OCI-LY1 (cell line): ENCODE results near the gene ETFDH.
"Not testable (repeated sequence)": the region's sequence is repeated elsewhere in the genome, so short reads cannot be mapped to it uniquely, and the experiment has no call there.

Experiments used
- H2AFZ ChIP-seq: fragments of 200-600 bp; sonication (generic), shearing (Covaris generic); 2 replicates; pipeline ENCODE4 v1.6.0; 2014; ENCODE audit warnings: antibody characterized with exemption, mild to moderate bottlenecking, low read length
- H3F3A ChIP-seq: fragments of 200-600 bp; sonication (generic), shearing (Covaris generic); 2 replicates; pipeline ENCODE4 v1.6.0; 2014; ENCODE audit warnings: mild to moderate bottlenecking, antibody characterized with exemption, low read length, moderate library complexity; ENCODE audit not compliant: insufficient read depth
- H3K27ac ChIP-seq: fragments of 200-600 bp; sonication (generic); 2 replicates; pipeline ENCODE4 v1.5.1; 2014; ENCODE audit warnings: low read length, mixed run types, mild to moderate bottlenecking, low read depth; ENCODE audit not compliant: poor library complexity, severe bottlenecking
- H3K27me3 ChIP-seq: fragments of 200-600 bp; sonication (generic); 2 replicates; pipeline ENCODE4 v1.6.0; 2014; ENCODE audit warnings: antibody characterized with exemption, mild to moderate bottlenecking, low read length, moderate library complexity; ENCODE audit not compliant: insufficient read depth
- H3K36me3 ChIP-seq: fragments of 200-600 bp; sonication (generic); 2 replicates; pipeline ENCODE4 v1.6.1; 2014; ENCODE audit warnings: mild to moderate bottlenecking, antibody characterized with exemption, low read length, moderate library complexity, mixed read lengths; ENCODE audit not compliant: insufficient read depth
- H3K4me1 ChIP-seq: fragments of 200-600 bp; sonication (generic); 2 replicates; pipeline ENCODE4 v1.5.1; 2014; ENCODE audit warnings: mild to moderate bottlenecking, low read length, moderate library complexity; ENCODE audit not compliant: insufficient read depth, severe bottlenecking
- H3K4me2 ChIP-seq: fragments of 200-600 bp; sonication (generic), shearing (Covaris generic); 2 replicates; pipeline ENCODE4 v1.6.1; 2014; ENCODE audit warnings: low read length
- H3K4me3 ChIP-seq: fragments of 200-600 bp; sonication (generic); 2 replicates; pipeline ENCODE4 v1.5.1; 2014; ENCODE audit warnings: low read length, low read depth, mild to moderate bottlenecking, mixed read lengths; ENCODE audit not compliant: poor library complexity, severe bottlenecking
- H3K79me2 ChIP-seq: fragments of 200-600 bp; shearing (Covaris generic); 2 replicates; pipeline ENCODE4 v1.6.1; 2016; ENCODE audit warnings: mixed run types, low read length, mixed read lengths; ENCODE audit not compliant: insufficient read depth
- H3K9ac ChIP-seq: fragments of 200-600 bp; sonication (generic), shearing (Covaris generic); 2 replicates; pipeline ENCODE4 v1.6.1; 2014; ENCODE audit warnings: mild to moderate bottlenecking, low read length, mixed read lengths
- H3K9me2 ChIP-seq: fragments of 200-600 bp; sonication (generic), shearing (Covaris generic); 2 replicates; pipeline ENCODE4 v1.6.1; 2014; ENCODE audit warnings: low read depth, mild to moderate bottlenecking, low read length, mixed read lengths
- H3K9me3 ChIP-seq: fragments of 200-600 bp; shearing (Covaris generic); 2 replicates; pipeline ENCODE4 v1.6.1; 2014; ENCODE audit warnings: low read length, mixed read lengths
- H4K20me1 ChIP-seq: fragments of 200-600 bp; sonication (generic), shearing (Covaris generic); 2 replicates; pipeline ENCODE4 v1.6.0; 2016; ENCODE audit warnings: mild to moderate bottlenecking, low read length; ENCODE audit not compliant: insufficient read depth
- CTCF ChIP-seq: fragments of 200-600 bp; sonication (generic), shearing (Covaris generic); IDR thresholded peaks from 2 replicates; pipeline ENCODE4 v1.5.1; 2017; ENCODE audit warnings: mild to moderate bottlenecking, antibody characterized with exemption, low read length, moderate library complexity, mixed read lengths
- EZH2 ChIP-seq: fragments of 200-600 bp; sonication (generic), shearing (Covaris generic); IDR thresholded peaks from 2 replicates; pipeline ENCODE4 v1.8.0; 2017; ENCODE audit warnings: borderline replicate concordance, mixed run types, mild to moderate bottlenecking, antibody characterized with exemption, low read length, moderate library complexity, mixed read lengths

Gene ETFDH

GRCh38 chr4:158754385-158755180 lies 82.5 kb downstream of the ETFDH start:
- Histone ChIP-seq H3K9me3 (no peaks in the 10 kb centered on the region), H3K9ac (no peak overlapping the region), H3K79me2 (no peaks in the 10 kb centered on the region), H3K9me2 (no peaks in the 10 kb centered on the region), H3K27ac (no peak overlapping the region), H3K4me3 (no peak overlapping the region), H3K27me3 (peaks cover 2% of the 10 kb centered on the region; the same call in 1 of the 2 replicates), H4K20me1 (no peaks in the 10 kb centered on the region), H3K4me2 (no peak overlapping the region), H3K4me1 (no peaks in the 10 kb centered on the region), H3K36me3 (no peaks in the 10 kb centered on the region), H3F3A (no peaks in the 10 kb centered on the region), H2AFZ (no peak overlapping the region)
- TF ChIP-seq CTCF: no peak
- TF ChIP-seq EZH2: no peak

- H3K4me3 ChIP-seq, H3K9me3 ChIP-seq, H3K27ac ChIP-seq, H3K36me3 ChIP-seq, H3K9me2 ChIP-seq, H3K4me2 ChIP-seq, H3K9ac ChIP-seq, H3F3A ChIP-seq, H3K79me2 ChIP-seq, H2AFZ ChIP-seq, H4K20me1 ChIP-seq, H3K4me1 ChIP-seq, H3K27me3 ChIP-seq: not testable (repeated sequence)
These were observed 83.7 kb downstream of the ETFDH start for GRCh38 chr4:158755819-158756218.

- Histone ChIP-seq H3K27ac (no peak overlapping the region), H3K9me3 (no peaks in the 10 kb centered on the region), H3K4me2 (no peak overlapping the region), H3F3A (no peaks in the 10 kb centered on the region), H3K79me2 (no peaks in the 10 kb centered on the region), H3K36me3 (no peaks in the 10 kb centered on the region), H3K4me3 (no peak overlapping the region), H4K20me1 (no peaks in the 10 kb centered on the region), H3K9ac (no peak overlapping the region), H3K27me3 (peaks cover 2% of the 10 kb centered on the region; the same call in 1 of the 2 replicates), H2AFZ (no peak overlapping the region), H3K9me2 (no peaks in the 10 kb centered on the region), H3K4me1 (no peaks in the 10 kb centered on the region)
- TF ChIP-seq EZH2 (no peak), CTCF (no peak)
These were observed 84.5 kb downstream of the ETFDH start for GRCh38 chr4:158756588-158756987.

GRCh38 chr4:158758142-158758541 lies 86.0 kb downstream of the ETFDH start:
- Histone ChIP-seq H3K9me2 (no peaks in the 10 kb centered on the region), H3K36me3 (no peaks in the 10 kb centered on the region), H3K4me3 (no peak overlapping the region), H4K20me1 (no peaks in the 10 kb centered on the region), H3K27me3 (peaks cover 2% of the 10 kb centered on the region; the same call in 1 of the 2 replicates), H3K27ac (no peak overlapping the region), H3K4me2 (no peak overlapping the region), H3F3A (no peaks in the 10 kb centered on the region), H3K4me1 (no peaks in the 10 kb centered on the region), H3K9me3 (no peaks in the 10 kb centered on the region), H3K9ac (no peak overlapping the region), H3K79me2 (no peaks in the 10 kb centered on the region), H2AFZ (no peak overlapping the region)
- TF ChIP-seq EZH2 (no peak), CTCF (no peak)
